HepG2 (cell line): Measurements from ENCODE around the gene MPST. TPM values are rescaled to one million over a fixed set of nuclear protein-coding genes. Genes with fewer than 3 reads are reported as not detected.

Source experiments
- ATAC-seq: fragments of 200-7000 bp; cut with Tn5 transposase; 3 replicates; pipeline ENCODE4 v1.9.1; 2020; ENCODE audit warnings: mild to moderate bottlenecking, moderate library complexity
- BruUV-seq: library from RNA; stranded (reverse); fragments of 400-500 nt; replicated peaks from 2 replicates; lab custom pipeline; 2021; lab: Mats Ljungman, UMichigan
- CTCF ChIA-PET: fragments of 300-600 bp; formaldehyde crosslinking; extraction: SDS; loops from one replicate; lab custom pipeline; 2021; ENCODE audit warnings: low total read pairs, inconsistent platforms, low intra/inter-chr PET ratio; lab: Yijun Ruan, JAX
- POLR2A ChIA-PET: fragments of 350-600 bp; sonication (Branson Sonifier 250); formaldehyde crosslinking; loops from one replicate; lab custom pipeline; 2020; ENCODE audit warnings: antibody characterized with exemption, inconsistent platforms; lab: Yijun Ruan, JAX
- DNase-seq: peaks from one replicate; pipeline ENCODE4 v3.0.0-alpha.2; 2015; ENCODE audit warnings: low spot score
- FAIRE-seq: peaks from 3 replicates; lab custom pipeline; 2011; peaks lifted over from hg19 to GRCh38; lab: Jason Lieb, UNC
- H2AFZ ChIP-seq: one replicate; pipeline ENCODE4 v1.6.1; 2011; ENCODE audit warnings: low read length, inconsistent platforms
- H3K27ac ChIP-seq: fragments of 300-600 bp; 3 replicates; pipeline ENCODE4 v1.8.0; 2011; ENCODE audit warnings: mixed run types, mild to moderate bottlenecking, mixed read lengths, low read length, inconsistent platforms; ENCODE audit not compliant: insufficient read depth; ENCODE audit errors: extremely low read length
- H3K27me3 ChIP-seq, 2 experiments: fragments of 200-600 bp in 1 of 2; 2 replicates in 1 of 2; 3 replicates in 1 of 2; pipeline versions ENCODE4 v1.6.0 to v1.8.0; 2011; ENCODE audit warnings: low read length in 2 of 2, mild to moderate bottlenecking in 2 of 2, moderate library complexity in 2 of 2, inconsistent platforms in 1 of 2; ENCODE audit not compliant: insufficient read depth in 2 of 2, control insufficient read depth in 1 of 2
- H3K36me3 ChIP-seq, 2 experiments: fragments of 200-600 bp in 1 of 2; replicated peaks in 1 of 2; 2 replicates in 1 of 2; 3 replicates in 1 of 2; pipeline versions ENCODE4 v1.5.1 to v1.8.0; 2011; ENCODE audit warnings: low read length in 2 of 2, inconsistent platforms in 1 of 2; ENCODE audit not compliant: insufficient read depth in 2 of 2, control insufficient read depth in 1 of 2
- H3K4me1 ChIP-seq: 2 replicates; pipeline ENCODE4 v1.5.1; 2012; ENCODE audit warnings: low read length, inconsistent platforms; ENCODE audit not compliant: insufficient read depth
- H3K4me2 ChIP-seq: 2 replicates; pipeline ENCODE4 v1.6.0; 2011; ENCODE audit warnings: low read depth, low read length, inconsistent platforms
- H3K4me3 ChIP-seq, 3 experiments: fragments of 200-600 bp in 1 of 3; sonication (generic), shearing (Covaris generic) in 1 of 3; replicated peaks in 1 of 3; 2 replicates each; pipeline ENCODE4 v1.5.1; 2011 to 2016; ENCODE audit warnings: low read length in 3 of 3, inconsistent platforms in 2 of 3, low read depth in 2 of 3, mild to moderate bottlenecking in 2 of 3, control low read depth in 1 of 3, mixed read lengths in 1 of 3; ENCODE audit not compliant: insufficient read depth in 1 of 3
- H3K79me2 ChIP-seq: one replicate; pipeline ENCODE4 v1.6.1; 2011; ENCODE audit warnings: low read length, inconsistent platforms; ENCODE audit not compliant: insufficient read depth
- H3K9ac ChIP-seq: 2 replicates; pipeline ENCODE4 v1.6.0; 2011; ENCODE audit warnings: mild to moderate bottlenecking, low read depth, low read length, inconsistent platforms; ENCODE audit not compliant: insufficient read depth
- H3K9me3 ChIP-seq: 2 replicates; pipeline ENCODE4 v1.5.1; 2012; ENCODE audit warnings: mild to moderate bottlenecking, low read length
- H4K20me1 ChIP-seq: 2 replicates; pipeline ENCODE4 v1.6.0; 2011; ENCODE audit warnings: inconsistent platforms, mild to moderate bottlenecking, low read length, moderate library complexity; ENCODE audit not compliant: insufficient read depth
- CEBPB ChIP-seq: IDR thresholded peaks from 2 replicates; pipeline ENCODE4 v1.6.1; 2011; ENCODE audit warnings: low read depth, low read length, improper control_type of control experiment, borderline replicate concordance
- EED ChIP-seq: sonication (generic); formaldehyde crosslinking; IDR thresholded peaks from 2 replicates; pipeline ENCODE4 v1.5.0; 2020; ENCODE audit warnings: mild to moderate bottlenecking, missing genetic modification reagents
- FOXA3 ChIP-seq: IDR thresholded peaks from 2 replicates; pipeline ENCODE4 v1.6.1; 2016; ENCODE audit warnings: missing genetic modification reagents, missing compliant biosample characterization
- LCORL ChIP-seq, 2 experiments: fragments of 450-650 bp in 1 of 2; sonication (generic) in 1 of 2; formaldehyde crosslinking in 1 of 2; IDR thresholded peaks; 2 replicates each; pipeline versions ENCODE4 v1.5.0 to v1.6.1; 2017 to 2020; ENCODE audit warnings: antibody characterized with exemption in 1 of 2, missing genetic modification reagents in 1 of 2
- REPIN1 ChIP-seq: sonication (generic); formaldehyde crosslinking; IDR thresholded peaks from 2 replicates; pipeline ENCODE4 v1.8.0; 2022; ENCODE audit warnings: missing genetic modification reagents, low read depth, mild to moderate bottlenecking, borderline replicate concordance
- SMC3 ChIP-seq: IDR thresholded peaks from 2 replicates; pipeline ENCODE4 v1.6.1; 2011; ENCODE audit warnings: low read length, improper control_type of control experiment
- STAG1 ChIP-seq: sonication (generic); formaldehyde crosslinking; IDR thresholded peaks from 2 replicates; pipeline ENCODE4 v1.4.0; 2020; ENCODE audit warnings: missing genetic modification reagents
- ZIK1 ChIP-seq: sonication (generic); formaldehyde crosslinking; IDR thresholded peaks from 2 replicates; pipeline ENCODE4 v1.5.0; 2020; ENCODE audit warnings: mild to moderate bottlenecking, low read depth, missing genetic modification reagents, borderline replicate concordance
- whole genome bisulfite sequencing: methylation state at CpG from one replicate; pipeline ENCODE4 v1.1.6; 2017; ENCODE audit warnings: low lambda C conversion rate; 5-methylcytosine and 5-hydroxymethylcytosine counted together
- in situ Hi-C: cut with HindIII; loops from 2 replicates; pipeline ENCODE4 v1.10.0; 2017; ENCODE audit warnings: low pct_unique_long_range_greater_than_20kb; ENCODE audit not compliant: extremely low pct_ligation_motif_present
- intact Hi-C: fragments of 100-400 bp; cut with micrococcal nuclease; formaldehyde crosslinking; loops from one replicate; pipeline ENCODE4 v1.10.0; 2022; ENCODE audit not compliant: unreplicated experiment
- polyA plus RNA-seq, 8 experiments: library from polyadenylated mRNA; depleted of rRNA in 3 of 8; stranded (reverse) in 7 of 8; unstranded in 1 of 8; fragments of >200 nt; fragmentation: Illumina TruSeq in 4 of 8; extraction: Trizol in 4 of 8; gene quantifications; 2 replicates each; pipeline versions ENCODE4 v1.2.1 to v1.2.3, GENCODE V29; 2011 to 2016; ENCODE audit warnings: low read depth in 4 of 8, missing spikeins in 1 of 8, mixed read lengths in 1 of 8; ENCODE audit not compliant: insufficient read depth in 1 of 8
- total RNA-seq, 5 experiments: library from RNA; depleted of rRNA; stranded (reverse); fragments of >200 nt; fragmentation: Illumina TruSeq; extraction: Trizol; gene quantifications; 2 replicates each; pipeline ENCODE4 v1.2.3, GENCODE V29; 2016; ENCODE audit warnings: low read depth in 1 of 5
- TF ChIP-seq, protein P1 (sequence below): sonication (generic); formaldehyde crosslinking; IDR thresholded peaks from 2 replicates; pipeline ENCODE4 v1.5.0; 2020; ENCODE audit warnings: mild to moderate bottlenecking, missing genetic modification reagents, moderate library complexity

MPST gene
- total and polyA plus RNA-seq, 2 of the 13 experiments (the other 11 are each of a cell fraction or from before 2014, with no cell fraction given) = 133 to 141 TPM

DNA sequence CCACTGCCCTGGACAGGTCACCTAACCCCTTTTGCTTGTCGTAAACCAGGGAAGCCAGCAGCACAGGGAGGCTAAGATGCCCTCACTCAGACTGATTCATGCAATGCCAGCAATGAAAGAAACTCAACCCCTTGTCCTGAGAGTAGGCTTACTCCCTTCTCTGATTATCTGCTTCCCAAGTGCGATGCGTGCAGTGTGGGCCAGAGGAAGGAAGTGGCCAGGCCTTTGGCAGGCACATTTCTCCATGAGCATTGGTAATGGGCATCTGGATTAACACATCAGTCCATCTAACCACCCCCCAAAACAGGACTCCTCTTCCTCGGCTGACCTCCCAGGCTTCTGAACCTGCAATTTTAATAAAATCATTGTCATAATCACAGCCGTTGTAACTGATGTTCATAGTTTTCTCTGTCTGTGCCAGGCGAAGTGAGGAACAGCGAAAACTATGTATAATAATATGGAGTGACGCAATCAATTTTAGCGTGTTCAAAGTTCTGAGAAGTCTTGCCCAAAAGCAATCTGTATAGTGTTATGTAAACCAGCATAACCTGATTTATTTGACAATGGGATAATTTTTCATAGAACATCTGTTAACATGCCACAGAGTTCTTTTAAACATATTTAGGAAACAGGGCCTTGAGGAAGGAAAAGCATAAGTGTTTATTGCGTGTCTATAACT is 34.2 kb upstream of the MPST start:
- no peak for FAIRE-seq
- Histone ChIP-seq H3K4me3 (no peak overlapping the region), H3K4me1 (no peaks in the 10 kb centered on the region), H3K9me3 (peaks cover 14% of the 10 kb centered on the region), H4K20me1 (no peaks in the 10 kb centered on the region), H2AFZ (no peak overlapping the region), H3K36me3 (no peaks in the 10 kb centered on the region), H3K27me3 (peaks cover 0 to 14% of the 10 kb centered on the region in 2 experiments; a peak in 3 of 5 replicates), H3K4me2 (no peak overlapping the region), H3K9ac (no peak overlapping the region), H3K27ac (no peak overlapping the region), H3K79me2 (no peaks in the 10 kb centered on the region)
- intact Hi-C loops (loop anchor here (5.0 kb wide), 1 partner anchor 37 kb away; no protein-coding TSS in a partner anchor), in situ Hi-C loops (no loop called here)
- TF ChIP-seq LCORL (IDR thresholded peaks at IDR 0.05) = 0 out of 2 replicates have a peak, but pooled peaks have one; percentile 39
- no peak for TF ChIP-seq LCORL (CRISPR knock-in tag; IDR thresholded peaks at IDR 0.05)
- TF ChIP-seq FOXA3 (CRISPR knock-in tag) = no peak
- TF ChIP-seq CEBPB = peak; percentile 74
- ChIA-PET CTCF (interaction anchor here (1.6 to 2.0 kb wide), 3 partner anchors 59 to 275 kb away, joined by 5 to 9 read pairs (median 8); no protein-coding TSS in a partner anchor), POLR2A (no interaction called here)
- ATAC-seq = no peak
- WGBS = 58% methylated on average over 10 of the region's 10 CpGs
- BruUV-seq = no TSS peak
- no peak for DNase-seq

DNA sequence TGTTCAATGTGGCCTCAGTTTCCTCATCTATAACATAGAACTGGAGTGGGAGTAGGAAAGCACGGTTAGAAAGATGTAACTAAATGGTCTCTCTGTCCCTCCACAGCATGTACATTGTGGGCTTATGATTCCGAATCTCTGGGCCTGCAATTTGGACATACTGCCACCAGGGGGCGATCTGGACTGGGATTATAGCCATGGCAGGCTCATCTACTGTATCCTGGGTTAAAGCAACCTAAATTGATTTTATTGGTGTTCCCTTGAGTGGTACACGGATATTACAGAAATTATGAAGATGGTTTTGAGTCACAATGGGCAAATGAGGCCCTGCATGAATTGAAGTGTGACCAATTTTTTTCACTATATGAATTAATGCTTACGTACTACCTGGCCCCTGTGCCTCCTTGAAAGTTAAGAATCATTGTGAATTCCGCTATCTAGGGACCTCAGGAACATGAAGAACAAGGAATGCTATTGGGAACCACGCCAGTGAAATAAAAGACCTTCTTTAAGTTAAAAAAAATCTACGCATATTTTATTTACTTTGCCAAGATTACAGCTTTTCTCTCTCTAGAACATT is 33.2 kb upstream of the MPST start:
- in situ Hi-C loops (no loop called here), intact Hi-C loops (loop anchor here (5.0 kb wide), 1 partner anchor 36 kb away; no protein-coding TSS in a partner anchor)
- WGBS = 35% methylated on average over 8 of the region's 8 CpGs
- ATAC-seq = no peak
- no peak overlapping the region for H2AFZ ChIP-seq
- H3K27me3 ChIP-seq = peaks cover 2 to 23% of the 10 kb centered on the region in 2 experiments; a peak in 3 of 5 replicates
- no peak overlapping the region for H3K9ac ChIP-seq
- FAIRE-seq = no peak
- no peaks in the 10 kb centered on the region for H4K20me1 ChIP-seq
- BruUV-seq = no TSS peak
- no peak overlapping the region for H3K4me2 ChIP-seq
- no peaks in the 10 kb centered on the region for H3K36me3 ChIP-seq
- H3K27ac ChIP-seq = no peak overlapping the region
- H3K9me3 ChIP-seq = peaks cover 14% of the 10 kb centered on the region
- no peak overlapping the region for H3K4me3 ChIP-seq
- CTCF ChIA-PET = interaction anchor here (0.7 to 2.0 kb wide), 4 partner anchors 8 to 274 kb away, joined by 4 to 9 read pairs (median 6); no protein-coding TSS in a partner anchor
- DNase-seq = no peak
- POLR2A ChIA-PET = no interaction called here
- H3K79me2 ChIP-seq = no peaks in the 10 kb centered on the region
- H3K4me1 ChIP-seq = no peaks in the 10 kb centered on the region
- no peak for TF ChIP-seq EED (CRISPR knock-in tag)
- peak; percentile 70 for TF ChIP-seq STAG1 (CRISPR knock-in tag)
- TF ChIP-seq REPIN1 (CRISPR knock-in tag) = no peak
- TF ChIP-seq ZIK1 (CRISPR knock-in tag) = no peak
- TF ChIP-seq, protein P1, sequence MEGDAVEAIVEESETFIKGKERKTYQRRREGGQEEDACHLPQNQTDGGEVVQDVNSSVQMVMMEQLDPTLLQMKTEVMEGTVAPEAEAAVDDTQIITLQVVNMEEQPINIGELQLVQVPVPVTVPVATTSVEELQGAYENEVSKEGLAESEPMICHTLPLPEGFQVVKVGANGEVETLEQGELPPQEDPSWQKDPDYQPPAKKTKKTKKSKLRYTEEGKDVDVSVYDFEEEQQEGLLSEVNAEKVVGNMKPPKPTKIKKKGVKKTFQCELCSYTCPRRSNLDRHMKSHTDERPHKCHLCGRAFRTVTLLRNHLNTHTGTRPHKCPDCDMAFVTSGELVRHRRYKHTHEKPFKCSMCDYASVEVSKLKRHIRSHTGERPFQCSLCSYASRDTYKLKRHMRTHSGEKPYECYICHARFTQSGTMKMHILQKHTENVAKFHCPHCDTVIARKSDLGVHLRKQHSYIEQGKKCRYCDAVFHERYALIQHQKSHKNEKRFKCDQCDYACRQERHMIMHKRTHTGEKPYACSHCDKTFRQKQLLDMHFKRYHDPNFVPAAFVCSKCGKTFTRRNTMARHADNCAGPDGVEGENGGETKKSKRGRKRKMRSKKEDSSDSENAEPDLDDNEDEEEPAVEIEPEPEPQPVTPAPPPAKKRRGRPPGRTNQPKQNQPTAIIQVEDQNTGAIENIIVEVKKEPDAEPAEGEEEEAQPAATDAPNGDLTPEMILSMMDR (CRISPR knock-in tag) = peak; percentile 80
- TF ChIP-seq SMC3 = 0 out of 2 replicates have a peak, but pooled peaks have one; percentile 24
